DOHH2 (cell line): Measurements from ENCODE around the gene BACE2.

ENCODE experiments used
- H3F3A ChIP-seq: fragments of 200-600 bp; sonication (generic), shearing (Covaris generic); 2 replicates; pipeline ENCODE4 v1.6.0; 2016; ENCODE audit warnings: antibody characterized with exemption, mild to moderate bottlenecking; ENCODE audit not compliant: control insufficient read depth, insufficient read depth
- H3K27ac ChIP-seq: fragments of 200-600 bp; sonication (generic); 2 replicates; pipeline ENCODE4 v1.5.1; 2014; ENCODE audit warnings: low read depth, mild to moderate bottlenecking, low read length, moderate library complexity
- H3K27me3 ChIP-seq: fragments of 200-600 bp; sonication (generic); 2 replicates; pipeline ENCODE4 v1.6.1; 2014; ENCODE audit warnings: mild to moderate bottlenecking, low read length, mixed read lengths; ENCODE audit not compliant: control insufficient read depth
- H3K36me3 ChIP-seq: fragments of 200-600 bp; sonication (generic); 2 replicates; pipeline ENCODE4 v1.6.1; 2014; ENCODE audit warnings: mild to moderate bottlenecking, low read length, moderate library complexity, mixed read lengths; ENCODE audit not compliant: control insufficient read depth
- H3K4me1 ChIP-seq: fragments of 200-600 bp; sonication (generic); 2 replicates; pipeline ENCODE4 v1.6.1; 2014; ENCODE audit warnings: mild to moderate bottlenecking, low read length, mixed read lengths; ENCODE audit not compliant: control insufficient read depth
- H3K4me2 ChIP-seq: fragments of 200-600 bp; sonication (generic); 2 replicates; pipeline ENCODE4 v1.6.0; 2014; ENCODE audit warnings: mild to moderate bottlenecking, low read length, moderate library complexity
- H3K4me3 ChIP-seq: fragments of 200-600 bp; sonication (generic); 2 replicates; pipeline ENCODE4 v1.5.1; 2014; ENCODE audit warnings: mild to moderate bottlenecking, low read length, mixed read lengths
- H3K79me2 ChIP-seq: fragments of 200-600 bp; sonication (generic); 2 replicates; pipeline ENCODE4 v1.6.1; 2014; ENCODE audit warnings: mild to moderate bottlenecking, low read length, mixed read lengths; ENCODE audit not compliant: control insufficient read depth
- H3K9me2 ChIP-seq: fragments of 200-600 bp; sonication (generic); replicated peaks from 2 replicates; pipeline ENCODE4 v1.6.1; 2014; ENCODE audit warnings: mild to moderate bottlenecking, low read length, mixed read lengths; ENCODE audit not compliant: control insufficient read depth
- H3K9me3 ChIP-seq: fragments of 200-600 bp; sonication (generic); 2 replicates; pipeline ENCODE4 v1.6.1; 2014; ENCODE audit warnings: antibody characterized with exemption, low read length, mixed read lengths; ENCODE audit not compliant: control insufficient read depth, insufficient read depth
- H4K20me1 ChIP-seq: fragments of 200-600 bp; sonication (generic); 2 replicates; pipeline ENCODE4 v1.6.0; 2014; ENCODE audit warnings: low read depth, mild to moderate bottlenecking, antibody characterized with exemption, low read length, moderate library complexity; ENCODE audit not compliant: control insufficient read depth, insufficient read depth
- CTCF ChIP-seq: fragments of 200-600 bp; sonication (generic); IDR thresholded peaks from one replicate; pipeline ENCODE4 v1.5.1; 2014; ENCODE audit warnings: antibody characterized with exemption, mild to moderate bottlenecking, low read depth, low read length; ENCODE audit not compliant: poor library complexity, severe bottlenecking
- EZH2phosphoT487 ChIP-seq: fragments of 200-600 bp; sonication (generic); IDR thresholded peaks from 2 replicates; pipeline ENCODE4 v1.6.1; 2017; ENCODE audit warnings: borderline replicate concordance, mild to moderate bottlenecking, antibody characterized with exemption, low read length, moderate library complexity, mixed read lengths

Gene BACE2

GRCh38 chr21:41148798-41149197, 19.2 kb upstream of the BACE2 start:
- no peaks in the 10 kb centered on the region for H3K79me2 ChIP-seq
- H4K20me1 ChIP-seq, result no peaks in the 10 kb centered on the region
- no peak overlapping the region for H3K4me3 ChIP-seq
- H3K36me3 ChIP-seq, result no peaks in the 10 kb centered on the region
- H3F3A ChIP-seq, result no peaks in the 10 kb centered on the region
- TF ChIP-seq EZH2phosphoT487, result no peak
- no peak for TF ChIP-seq CTCF
- H3K9me3 ChIP-seq, result peaks cover 13% of the 10 kb centered on the region; the same call in 1 of the 2 replicates
- H3K9me2 ChIP-seq, result no peaks in the 10 kb centered on the region
- no peaks in the 10 kb centered on the region for H3K27me3 ChIP-seq
- no peak overlapping the region for H3K27ac ChIP-seq
- H3K4me2 ChIP-seq, result no peak overlapping the region
- H3K4me1 ChIP-seq, result no peaks in the 10 kb centered on the region

GRCh38 chr21:41149199-41149598, 18.8 kb upstream of the BACE2 start:
- Histone ChIP-seq H3K79me2 (no peaks in the 10 kb centered on the region), H3F3A (no peaks in the 10 kb centered on the region), H3K36me3 (no peaks in the 10 kb centered on the region), H4K20me1 (no peaks in the 10 kb centered on the region), H3K27ac (no peak overlapping the region), H3K4me1 (no peaks in the 10 kb centered on the region), H3K4me2 (no peak overlapping the region), H3K9me3 (peaks cover 13% of the 10 kb centered on the region; the same call in 1 of the 2 replicates), H3K27me3 (no peaks in the 10 kb centered on the region), H3K9me2 (no peaks in the 10 kb centered on the region), H3K4me3 (no peak overlapping the region)
- no peak for TF ChIP-seq EZH2phosphoT487
- no peak for TF ChIP-seq CTCF

- no peak overlapping the region for H3K27ac ChIP-seq
- H3K9me3 ChIP-seq, result peaks cover 13% of the 10 kb centered on the region; the same call in 1 of the 2 replicates
- no peak for TF ChIP-seq CTCF
- TF ChIP-seq EZH2phosphoT487, result no peak
- no peak overlapping the region for H3K4me2 ChIP-seq
- no peaks in the 10 kb centered on the region for H3K9me2 ChIP-seq
- no peaks in the 10 kb centered on the region for H4K20me1 ChIP-seq
- H3K36me3 ChIP-seq, result no peaks in the 10 kb centered on the region
- no peaks in the 10 kb centered on the region for H3K79me2 ChIP-seq
- H3K4me1 ChIP-seq, result no peaks in the 10 kb centered on the region
- H3K27me3 ChIP-seq, result no peaks in the 10 kb centered on the region
- H3K4me3 ChIP-seq, result no peak overlapping the region
- H3F3A ChIP-seq, result no peaks in the 10 kb centered on the region
These were observed 15.8 kb upstream of the BACE2 start for GRCh38 chr21:41152147-41152546.

GRCh38 chr21:41153443-41153842, 14.5 kb upstream of the BACE2 start:
- peaks cover 16% of the 10 kb centered on the region; the same call in 1 of the 2 replicates for H3K9me3 ChIP-seq
- no peak overlapping the region for H3K4me2 ChIP-seq
- no peaks in the 10 kb centered on the region for H3F3A ChIP-seq
- no peaks in the 10 kb centered on the region for H3K9me2 ChIP-seq
- TF ChIP-seq EZH2phosphoT487, result no peak
- TF ChIP-seq CTCF, result no peak
- no peaks in the 10 kb centered on the region for H3K27me3 ChIP-seq
- H3K79me2 ChIP-seq, result no peaks in the 10 kb centered on the region
- no peaks in the 10 kb centered on the region for H3K36me3 ChIP-seq
- no peaks in the 10 kb centered on the region for H3K4me1 ChIP-seq
- no peak overlapping the region for H3K4me3 ChIP-seq
- no peak overlapping the region for H3K27ac ChIP-seq
- no peaks in the 10 kb centered on the region for H4K20me1 ChIP-seq
